VCaP (cell line): ENCODE results near the gene DHRS7C.

Experiments used
- H3K27ac ChIP-seq: fragments of 450-650 bp; 2 replicates; pipeline ENCODE4 v1.5.1; 2017
- TF ChIP-seq, protein P1 (sequence below): fragments of 450-650 bp; conservative IDR thresholded peaks from 2 replicates; pipeline ENCODE4 v1.5.1; 2017; ENCODE audit warnings: mild to moderate bottlenecking, moderate library complexity

The DHRS7C gene

DNA sequence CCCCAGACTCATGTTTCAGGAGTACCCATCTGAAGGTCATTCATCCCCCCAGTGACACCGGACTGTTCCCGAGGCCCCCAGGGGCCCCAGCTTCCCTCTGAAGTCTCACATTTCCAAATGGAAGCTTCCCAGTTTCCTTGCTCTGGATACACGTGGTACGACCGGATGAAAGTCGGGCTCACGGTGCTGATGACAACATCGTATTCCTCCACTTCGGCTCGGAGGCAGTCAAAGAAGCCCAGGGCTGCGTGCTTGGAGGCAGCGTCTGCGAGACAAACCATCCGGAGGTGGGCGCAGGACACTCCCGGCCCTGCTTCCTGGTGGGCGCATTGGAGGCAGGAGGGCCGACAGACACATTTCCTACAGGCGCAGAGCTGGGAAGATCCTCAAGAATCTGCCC, 18.7 kb downstream of the DHRS7C start:
- TF ChIP-seq, protein P1, sequence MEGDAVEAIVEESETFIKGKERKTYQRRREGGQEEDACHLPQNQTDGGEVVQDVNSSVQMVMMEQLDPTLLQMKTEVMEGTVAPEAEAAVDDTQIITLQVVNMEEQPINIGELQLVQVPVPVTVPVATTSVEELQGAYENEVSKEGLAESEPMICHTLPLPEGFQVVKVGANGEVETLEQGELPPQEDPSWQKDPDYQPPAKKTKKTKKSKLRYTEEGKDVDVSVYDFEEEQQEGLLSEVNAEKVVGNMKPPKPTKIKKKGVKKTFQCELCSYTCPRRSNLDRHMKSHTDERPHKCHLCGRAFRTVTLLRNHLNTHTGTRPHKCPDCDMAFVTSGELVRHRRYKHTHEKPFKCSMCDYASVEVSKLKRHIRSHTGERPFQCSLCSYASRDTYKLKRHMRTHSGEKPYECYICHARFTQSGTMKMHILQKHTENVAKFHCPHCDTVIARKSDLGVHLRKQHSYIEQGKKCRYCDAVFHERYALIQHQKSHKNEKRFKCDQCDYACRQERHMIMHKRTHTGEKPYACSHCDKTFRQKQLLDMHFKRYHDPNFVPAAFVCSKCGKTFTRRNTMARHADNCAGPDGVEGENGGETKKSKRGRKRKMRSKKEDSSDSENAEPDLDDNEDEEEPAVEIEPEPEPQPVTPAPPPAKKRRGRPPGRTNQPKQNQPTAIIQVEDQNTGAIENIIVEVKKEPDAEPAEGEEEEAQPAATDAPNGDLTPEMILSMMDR, result no peak
- no peak overlapping the region for H3K27ac ChIP-seq

- TF ChIP-seq, protein P1, result no peak
- no peak overlapping the region for H3K27ac ChIP-seq
Observed at GRCh38 chr17:9771465-9771864, 19.9 kb downstream of the DHRS7C start.

- no peak overlapping the region for H3K27ac ChIP-seq
Observed at GRCh38 chr17:9769036-9769695, 22.2 kb downstream of the DHRS7C start.

DNA sequence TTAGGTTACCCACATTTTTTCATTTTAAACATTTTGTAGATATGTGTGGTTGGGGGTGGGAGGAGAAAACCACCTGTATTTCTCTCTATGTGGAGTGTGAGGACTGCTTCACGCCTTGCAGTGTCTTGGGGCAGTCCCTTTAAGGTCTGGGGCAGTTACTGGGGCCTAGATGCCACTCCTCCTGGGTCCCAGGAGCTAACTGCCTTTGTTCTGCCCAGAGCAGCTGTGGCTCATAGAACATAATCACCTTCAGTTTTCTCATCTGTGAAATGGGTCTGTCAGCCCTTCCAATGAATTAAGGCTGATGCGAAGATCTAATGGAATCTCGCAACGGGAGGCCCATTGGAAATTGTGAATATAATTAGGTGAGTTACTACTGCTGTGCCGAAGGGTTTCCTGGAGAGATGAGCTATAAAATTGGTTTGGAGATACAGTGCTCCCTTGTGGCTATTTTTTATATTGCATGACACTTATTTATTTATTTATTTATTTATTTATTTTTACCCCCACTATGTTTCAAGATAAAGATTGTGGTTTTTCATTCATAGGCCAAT, 22.9 kb downstream of the DHRS7C start:
- TF ChIP-seq, protein P1, result peak; percentile 77
- no peak overlapping the region for H3K27ac ChIP-seq

More at GRCh38 chr17:9769036-9769695, 22.2 kb downstream of the DHRS7C start:
- TF ChIP-seq, protein P1, result no peak

DNA sequence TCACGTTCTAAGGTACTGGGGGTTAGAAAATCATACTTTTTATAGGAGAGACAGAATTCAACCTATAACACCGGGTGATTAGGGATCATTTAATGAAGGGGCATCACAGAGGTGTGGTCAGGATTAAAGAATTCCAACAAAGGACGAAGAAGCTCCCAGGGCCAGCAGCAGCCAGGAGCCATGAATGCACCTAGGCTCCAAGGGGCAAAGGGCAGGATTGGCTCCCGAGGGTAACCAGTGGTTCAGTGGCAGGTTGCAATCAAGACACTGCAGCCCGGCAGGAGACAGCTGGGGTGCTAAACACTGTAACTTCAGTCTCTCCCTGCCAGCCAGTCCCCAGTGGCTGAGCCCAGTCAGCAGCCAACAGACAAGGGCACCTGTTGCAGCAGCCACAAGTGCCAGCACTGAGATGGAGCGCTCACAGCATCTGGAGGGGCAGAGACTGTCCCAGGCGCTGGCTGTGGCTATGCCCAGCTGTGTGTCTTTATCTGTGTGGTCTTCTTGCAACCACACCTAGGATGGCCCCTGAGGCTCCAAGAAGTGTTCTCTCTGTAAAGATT, 23.9 kb downstream of the DHRS7C start:
- H3K27ac ChIP-seq, result no peak overlapping the region
- TF ChIP-seq, protein P1, result no peak

DNA sequence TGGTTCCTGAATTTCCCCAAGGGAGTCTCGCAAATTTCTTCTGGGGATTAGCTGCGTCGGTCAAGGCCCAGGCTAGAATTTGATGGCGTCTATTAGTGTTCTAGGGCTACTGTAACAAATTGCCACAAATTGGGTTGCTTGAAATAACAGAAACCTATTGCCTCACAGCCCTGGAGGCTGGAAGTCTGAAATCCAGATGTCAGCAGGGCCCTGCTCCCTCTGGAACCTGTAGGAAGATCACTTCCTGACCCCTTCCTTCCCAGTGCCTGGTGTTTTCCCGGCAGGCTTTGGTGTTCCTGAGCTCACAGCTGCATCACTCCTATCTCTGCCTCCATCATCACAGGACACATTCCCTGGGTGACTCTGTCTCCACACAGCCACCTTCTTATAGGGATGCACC, 24.4 kb downstream of the DHRS7C start:
- no peak overlapping the region for H3K27ac ChIP-seq
- TF ChIP-seq, protein P1, result no peak

DNA sequence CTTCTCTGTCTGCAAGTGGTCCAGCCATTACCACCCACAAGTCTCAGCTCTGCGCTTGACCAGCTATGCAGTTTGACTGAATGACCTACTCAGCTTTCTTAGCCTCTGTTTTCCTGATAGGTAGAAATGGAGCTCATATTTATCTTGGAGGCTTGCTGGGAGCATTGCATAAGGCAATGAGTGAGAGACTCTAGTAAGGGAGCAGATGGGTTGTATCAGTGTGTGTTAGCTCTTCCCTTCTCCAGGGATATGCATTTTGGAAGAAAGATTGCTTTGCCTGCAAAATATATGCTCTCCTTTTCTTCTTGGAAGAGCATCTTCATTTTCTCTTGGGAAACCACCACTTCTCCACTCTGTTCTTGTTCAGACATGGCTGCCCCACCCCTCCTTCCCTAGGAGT, 26.1 kb downstream of the DHRS7C start:
- no peak overlapping the region for H3K27ac ChIP-seq
- TF ChIP-seq, protein P1, result no peak
